ENCODE results near the gene BTG1. TPM values are rescaled to one million over a fixed set of nuclear protein-coding genes. Genes with fewer than 3 reads are reported as not detected.

Gene BTG1
- total and polyA plus RNA-seq, 9 of the 15 experiments (the other 6 are each of a cell fraction or from before 2014, with no cell fraction given), result 3.7 to 28.6 (median 7.4) TPM

DNA sequence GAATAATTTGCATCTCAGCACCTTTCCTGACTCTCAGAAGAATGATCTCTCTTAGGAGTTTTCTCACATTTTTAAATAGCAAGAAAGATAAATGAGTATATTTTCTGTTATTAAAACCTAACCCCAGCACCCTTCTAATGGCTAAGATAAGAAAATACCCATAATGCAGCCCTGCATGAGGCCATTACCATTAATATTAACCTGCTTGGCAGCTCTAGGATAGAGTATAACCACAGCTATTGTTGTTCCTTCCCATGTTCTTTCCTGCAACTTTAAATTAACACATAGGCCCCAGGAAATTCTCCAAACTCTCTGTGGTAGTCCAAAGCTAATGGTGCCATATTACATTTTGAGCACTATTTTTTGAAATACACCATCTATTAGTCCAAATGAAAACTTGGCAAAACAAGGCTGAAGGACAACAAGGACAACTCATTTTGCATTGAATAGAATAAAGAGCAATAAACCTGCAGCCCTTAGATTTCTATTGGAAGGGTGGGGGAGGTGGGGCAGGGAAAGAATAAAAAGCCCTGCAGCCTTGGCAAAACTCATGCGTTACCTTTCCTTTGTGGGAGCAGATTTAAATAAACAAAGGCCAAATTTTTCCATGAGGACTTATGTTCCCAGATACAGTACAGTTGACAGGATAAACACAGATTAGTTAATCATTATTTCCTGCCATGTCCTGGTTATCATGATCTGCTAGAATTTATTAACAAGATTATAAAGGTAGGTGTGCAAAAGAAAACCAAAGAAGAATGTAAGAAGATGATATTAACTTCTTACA lies 46.9 kb downstream of the BTG1 start:
- H3K27ac ChIP-seq (ENCODE audit: extremely low read depth, low read depth, low read length), result no peak overlapping the region
- no peak for FAIRE-seq
- no peak overlapping the region for H2AFZ ChIP-seq (ENCODE audit: low read depth, low read length)
- no peak for TF ChIP-seq SRF (CRISPR knock-in tag; IDR thresholded peaks at IDR 0.05)
- no peak for TF ChIP-seq IFI16 (CRISPR knock-in tag; IDR thresholded peaks at IDR 0.05)
- no peak for TF ChIP-seq ZNF232 (CRISPR knock-in tag; IDR thresholded peaks at IDR 0.05)
- TF ChIP-seq, protein P1, sequence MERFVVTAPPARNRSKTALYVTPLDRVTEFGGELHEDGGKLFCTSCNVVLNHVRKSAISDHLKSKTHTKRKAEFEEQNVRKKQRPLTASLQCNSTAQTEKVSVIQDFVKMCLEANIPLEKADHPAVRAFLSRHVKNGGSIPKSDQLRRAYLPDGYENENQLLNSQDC (CRISPR knock-in tag; IDR thresholded peaks at IDR 0.05), result no peak
- H3K36me3 ChIP-seq (ENCODE audit: control insufficient read depth, insufficient read depth, low read length), result no peaks in the 10 kb centered on the region
- no peak for ATAC-seq
- in situ Hi-C loops (cut with MboI) (no loop called here), intact Hi-C loops (cut with micrococcal nuclease) (no loop called here)
- BruUV-seq (replicated peaks), result no TSS peak
- H3K27me3 ChIP-seq (ENCODE audit: control insufficient read depth in 2 of 2, insufficient read depth in 2 of 2, low read length in 2 of 2), result no peaks in the 10 kb centered on the region
- no peaks in the 10 kb centered on the region for H3K79me2 ChIP-seq (ENCODE audit: control insufficient read depth, insufficient read depth, low read length)
- ChIA-PET CTCF (ENCODE audit: low intra/inter-chr PET ratio) (no interaction called here), POLR2A (interaction anchor here (1.1 kb wide), 1 partner anchor 16 kb away, joined by 3 read pairs; no protein-coding TSS in a partner anchor)
- WGBS (ENCODE audit: insufficient coverage, low coverage, missing lambda C conversion rate), result 73% methylated on average over 1 of the region's 1 CpG
- no peaks in the 10 kb centered on the region for H4K20me1 ChIP-seq (replicated peaks; ENCODE audit: control insufficient read depth, insufficient read depth, low read length)
- no peak overlapping the region for H3K4me2 ChIP-seq (ENCODE audit: insufficient read depth, low read length)
- no peak for DNase-seq (ENCODE audit: extremely low read depth in 1 of 4, low spot score in 3 of 4)
- H3K9me1 ChIP-seq (ENCODE audit: control insufficient read depth, insufficient read depth, low read length), result no peaks in the 10 kb centered on the region
- no peak overlapping the region for H3K4me3 ChIP-seq
- no peaks in the 10 kb centered on the region for H3K9me3 ChIP-seq (replicated peaks; ENCODE audit: control insufficient read depth, insufficient read depth, low read depth, low read length)
- H3K4me1 ChIP-seq (replicated peaks in 1 of 2; ENCODE audit: control insufficient read depth in 2 of 2, insufficient read depth in 2 of 2, low read length in 2 of 2), result 0 out of 5 replicates have a peak, but pooled peaks cover 0 to 3% of the 10 kb centered on the region in 2 experiments
- H3K9ac ChIP-seq (ENCODE audit: insufficient read depth in 1 of 2, low read depth in 2 of 2, low read length in 2 of 2), result no peak overlapping the region

Measured in K562 (cell line).